Coronary artery (tissue), 2 donors: ENCODE results near the gene SLC2A9.
A peak's percentile ranks its signal among the peaks of the same experiment; 100 is the strongest.

Experiments
- DNase-seq: peaks from one replicate; pipeline ENCODE4 v3.0.0-alpha.2; 2017; ENCODE audit warnings: low spot score
- H3K27ac ChIP-seq, 2 donors: fragments of 200-600 bp; sonication (generic); one replicate each; pipeline ENCODE4 v1.5.1; 2016 to 2019
- H3K4me3 ChIP-seq: fragments of 200-600 bp; sonication (generic); 2 replicates; pipeline ENCODE4 v1.5.1; 2016; ENCODE audit warnings: mild to moderate bottlenecking, moderate library complexity
- CTCF ChIP-seq: fragments of 200-600 bp; sonication (generic); IDR thresholded peaks from one replicate; pipeline ENCODE4 v1.5.1; 2019; ENCODE audit warnings: antibody characterized with exemption

Gene SLC2A9

GRCh38 chr4:9782136-9782436, 239.2 kb downstream of the SLC2A9 start:
- TF ChIP-seq CTCF = no peak
- no peak for DNase-seq
- no peak overlapping the region for H3K4me3 ChIP-seq
- H3K27ac ChIP-seq = no peak overlapping the region

GRCh38 chr4:9781343-9782135, 239.8 kb downstream of the SLC2A9 start, which contains the start of gene DRD5:
TSS of gene DRD5 (plus strand) at chr4:9781634. CDS start at chr4:9782030, 396 bp downstream.
- peak within 1 kb of the TSS; percentile 21 for H3K4me3 ChIP-seq
- TF ChIP-seq CTCF = no peak
- no peak for DNase-seq
- H3K27ac ChIP-seq = no peak within 1 kb of the TSS
